Stimulated activated CD4-positive, alpha-beta T cell treated with anti-CD3 and anti-CD28 coated beads, Interleukin-12 subunit alpha, Interleukin-12 subunit beta, amount 100 ng/mL, for 24 hours (primary cell): ENCODE data around the gene AMOTL1.

ENCODE experiments used
- DNase-seq, 2 experiments: peaks; one replicate each; pipeline ENCODE4 v3.0.0-alpha.2; 2020; ENCODE audit warnings: low read depth in 2 of 2

Gene AMOTL1

GRCh38 chr11:94741022-94741679 lies 27.0 kb upstream of the AMOTL1 start:
- DNase-seq, result no peak

DNA sequence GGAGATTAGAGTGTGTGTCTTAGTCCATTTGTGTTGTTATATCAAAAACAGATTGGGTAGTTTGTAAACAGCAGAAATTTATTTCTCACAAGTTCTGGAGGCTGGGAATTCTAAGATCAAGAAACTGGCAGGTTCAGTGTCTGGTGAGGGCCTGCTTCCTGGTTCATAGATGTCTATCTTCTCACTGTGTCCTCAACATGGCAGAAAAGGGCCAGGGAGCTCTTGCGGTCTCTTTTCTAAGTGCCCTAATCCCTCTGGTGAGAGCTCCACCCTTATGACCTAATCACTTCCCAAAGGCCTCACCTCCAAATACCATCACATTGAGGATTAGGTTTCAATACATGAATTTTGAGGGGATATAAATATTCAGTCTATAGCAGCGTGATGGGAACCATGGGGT lies 25.5 kb upstream of the AMOTL1 start:
- no peak for DNase-seq

DNA sequence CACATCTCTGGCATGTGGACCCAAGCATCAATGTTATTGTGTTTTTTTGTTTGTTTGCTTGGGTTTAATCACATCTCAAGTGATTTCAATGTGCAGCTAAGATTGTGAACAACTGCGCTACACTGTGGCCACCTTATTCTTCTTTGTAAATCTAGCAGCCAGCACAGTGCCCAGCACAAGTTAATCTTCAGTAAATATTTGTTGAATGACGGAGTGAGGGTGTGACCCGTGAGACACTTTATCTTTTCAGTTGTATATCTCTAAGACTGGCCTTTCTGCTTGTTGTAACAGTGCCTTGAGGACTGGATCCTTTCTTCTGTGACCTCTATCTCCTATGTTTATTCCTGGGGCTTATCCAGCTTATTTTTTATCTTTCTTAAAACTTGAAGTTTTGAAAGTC lies 21.4 kb upstream of the AMOTL1 start:
- no peak for DNase-seq

GRCh38 chr11:94747146-94747545 lies 21.0 kb upstream of the AMOTL1 start:
- DNase-seq, result no peak

DNA sequence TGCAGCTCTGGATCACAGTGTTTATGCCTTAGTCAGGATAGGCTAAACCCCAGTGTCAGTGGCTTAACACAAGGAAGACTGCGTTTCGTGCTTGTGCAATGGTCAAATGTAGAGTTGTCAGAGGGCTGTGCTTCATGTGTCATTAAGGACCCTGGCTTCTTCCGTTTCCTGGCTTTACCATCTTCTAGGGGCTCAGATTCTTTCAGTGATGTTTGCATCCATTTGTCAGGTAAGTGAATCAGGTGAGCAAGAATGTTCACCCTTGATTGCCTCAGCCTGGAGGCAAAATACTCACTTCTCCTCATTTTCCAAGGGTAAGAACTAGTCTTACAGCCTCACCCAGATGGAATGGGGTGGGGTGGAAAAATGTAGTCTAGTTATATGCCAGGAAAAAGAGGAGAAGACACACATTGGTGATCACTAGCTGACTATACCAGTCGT lies 20.5 kb upstream of the AMOTL1 start:
- no peak for DNase-seq

DNA sequence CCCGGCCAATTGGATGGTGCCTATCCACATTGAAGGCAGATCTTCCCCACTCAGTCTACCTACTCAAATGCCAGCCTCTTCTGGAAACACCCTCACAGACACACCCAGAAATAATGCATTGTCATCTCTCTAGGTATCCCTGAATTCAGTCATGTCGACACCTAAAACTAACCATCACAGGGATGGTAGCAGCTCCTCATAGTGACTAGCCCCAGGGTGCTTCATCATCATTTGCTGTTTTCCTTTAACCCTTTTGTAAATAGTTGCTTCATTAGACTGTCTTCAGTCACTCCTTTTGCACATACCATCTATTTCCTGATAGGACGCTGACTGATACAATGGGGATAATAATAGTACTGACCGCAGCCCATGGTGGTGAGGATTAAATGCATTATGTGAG lies 18.8 kb upstream of the AMOTL1 start:
- DNase-seq, result no peak

DNA sequence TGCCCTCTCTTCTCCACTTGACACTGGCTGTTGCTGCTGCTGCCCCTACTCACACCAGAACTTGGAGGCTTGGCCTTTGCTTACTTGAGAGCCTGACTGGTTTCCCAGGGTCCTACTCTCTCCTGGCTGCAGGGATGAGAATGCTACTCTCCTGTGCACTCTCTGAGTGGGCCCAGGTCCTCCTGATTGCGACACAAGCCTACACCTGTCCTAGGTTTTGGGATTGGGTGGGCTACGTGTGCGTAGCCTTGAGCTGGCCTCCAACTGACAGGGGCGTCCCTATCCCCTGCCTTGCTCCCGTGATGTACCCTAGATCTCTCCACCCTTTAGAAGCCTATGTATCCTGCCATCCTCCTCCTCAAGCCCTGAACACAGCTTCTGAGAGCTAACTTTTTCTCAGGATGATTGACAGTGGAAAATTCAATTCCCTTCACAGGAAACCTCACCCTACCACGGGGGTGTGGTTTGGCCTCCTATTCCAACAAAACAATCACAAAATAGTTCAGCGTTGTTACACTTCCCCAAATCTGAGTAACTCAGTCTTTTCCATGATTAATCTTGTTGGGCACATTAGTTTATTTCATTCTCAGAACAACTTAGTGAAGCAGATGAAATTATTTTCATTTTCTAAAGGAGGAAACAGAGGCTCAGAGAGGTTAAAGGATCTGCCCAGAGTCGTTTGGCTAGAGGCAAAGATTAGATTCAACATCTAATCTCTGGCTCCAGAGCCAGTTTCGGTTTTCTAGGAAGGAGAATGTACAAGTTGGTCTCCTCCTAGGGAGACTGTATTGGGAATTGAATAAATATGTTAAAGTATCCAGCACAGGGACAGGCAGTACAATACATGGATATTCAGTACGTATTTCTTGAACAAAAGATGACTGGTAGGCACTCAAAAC lies 17.6 kb upstream of the AMOTL1 start:
- DNase-seq, result no peak

- no peak for DNase-seq
Observed at GRCh38 chr11:94751218-94751609, 16.9 kb upstream of the AMOTL1 start.

- DNase-seq, result no peak
Observed at GRCh38 chr11:94751786-94752185, 16.4 kb upstream of the AMOTL1 start.

- DNase-seq, result no peak
Observed at GRCh38 chr11:94753630-94754029, 14.5 kb upstream of the AMOTL1 start.

DNA sequence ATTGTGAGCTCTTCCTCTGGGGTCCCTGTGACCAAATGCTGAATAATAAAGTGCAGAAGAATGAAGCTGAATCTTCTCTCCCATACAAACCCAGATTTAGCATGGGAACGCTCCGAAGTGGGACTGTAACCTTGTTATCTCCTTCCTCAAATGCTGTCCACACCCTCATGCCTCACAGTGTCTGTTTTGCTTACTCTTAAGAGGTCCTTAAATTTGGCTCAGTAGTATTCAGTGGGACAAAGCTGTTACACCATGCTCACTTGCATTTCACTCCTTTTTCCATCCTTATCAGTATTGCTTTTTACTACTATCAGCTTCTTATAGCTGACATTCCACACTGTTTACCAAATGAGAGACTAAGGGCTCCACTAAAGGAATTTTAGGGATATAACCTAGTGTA lies 13.8 kb upstream of the AMOTL1 start:
- no peak for DNase-seq

GRCh38 chr11:94754819-94755218 lies 13.3 kb upstream of the AMOTL1 start:
- no peak for DNase-seq

DNA sequence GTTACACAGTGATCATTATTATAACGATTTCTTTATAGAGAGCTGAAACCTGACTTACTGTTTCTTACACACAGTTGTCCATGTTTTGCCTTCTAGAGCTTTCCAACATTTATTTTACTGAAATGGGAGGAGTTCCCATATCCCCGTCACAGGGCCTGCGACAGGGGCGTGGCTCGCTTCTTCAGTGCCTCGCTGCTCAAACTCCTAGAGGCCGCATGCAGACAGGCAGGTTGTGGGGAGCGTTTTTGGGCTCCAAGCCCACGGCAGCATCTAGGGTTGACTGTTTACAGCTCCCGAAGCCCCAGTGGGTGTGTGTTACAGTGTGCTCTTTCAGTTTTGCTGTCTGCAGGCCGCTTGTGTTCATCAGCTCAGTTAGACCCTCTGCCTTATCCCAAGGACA lies 12.7 kb upstream of the AMOTL1 start:
- DNase-seq, result no peak

GRCh38 chr11:94757037-94757735 lies 11.0 kb upstream of the AMOTL1 start:
- no peak for DNase-seq

GRCh38 chr11:94758666-94759065 lies 9.5 kb upstream of the AMOTL1 start:
- no peak for DNase-seq

DNA sequence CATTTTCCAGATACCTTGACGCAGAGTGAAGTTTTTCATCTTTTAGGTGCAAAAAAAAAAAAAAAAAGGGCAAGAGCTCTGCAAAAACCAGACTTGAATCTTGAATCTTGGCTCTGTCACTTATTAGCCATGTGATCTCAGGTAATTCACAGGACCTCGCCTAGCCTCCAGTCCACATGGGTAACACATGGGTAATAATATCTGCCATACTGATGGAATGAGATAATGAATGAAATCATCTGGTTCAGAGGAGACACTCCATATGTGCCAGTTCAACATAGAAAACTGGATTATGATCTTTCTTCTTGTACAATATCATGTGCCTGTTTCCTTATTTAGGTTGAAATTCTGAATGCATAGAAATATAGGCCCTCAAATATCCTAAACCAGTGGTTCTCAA lies 8.6 kb upstream of the AMOTL1 start:
- no peak for DNase-seq

GRCh38 chr11:94760296-94760695 lies 7.9 kb upstream of the AMOTL1 start:
- no peak for DNase-seq

GRCh38 chr11:94762208-94762607 lies 5.9 kb upstream of the AMOTL1 start:
- DNase-seq, result no peak

GRCh38 chr11:94762995-94763394 lies 5.2 kb upstream of the AMOTL1 start:
- no peak for DNase-seq

GRCh38 chr11:94766713-94767206 lies 1.4 kb upstream of the AMOTL1 start:
- DNase-seq, result no peak

GRCh38 chr11:94767291-94767690 lies 865 bp upstream of the AMOTL1 start:
- no peak for DNase-seq
